HUDEP-2 (cell line): ENCODE data around the gene UMAD1.
"Not testable (repeated sequence)": the region's sequence is repeated elsewhere in the genome, so short reads cannot be mapped to it uniquely, and the experiment has no call there.

Source experiments
- DNase-seq, 76 experiments: peaks; one replicate each; lab custom pipeline; 2025; ENCODE audit not compliant: unreplicated experiment in 76 of 76; lab: John Stamatoyannopoulos, UW

UMAD1 gene

DNA sequence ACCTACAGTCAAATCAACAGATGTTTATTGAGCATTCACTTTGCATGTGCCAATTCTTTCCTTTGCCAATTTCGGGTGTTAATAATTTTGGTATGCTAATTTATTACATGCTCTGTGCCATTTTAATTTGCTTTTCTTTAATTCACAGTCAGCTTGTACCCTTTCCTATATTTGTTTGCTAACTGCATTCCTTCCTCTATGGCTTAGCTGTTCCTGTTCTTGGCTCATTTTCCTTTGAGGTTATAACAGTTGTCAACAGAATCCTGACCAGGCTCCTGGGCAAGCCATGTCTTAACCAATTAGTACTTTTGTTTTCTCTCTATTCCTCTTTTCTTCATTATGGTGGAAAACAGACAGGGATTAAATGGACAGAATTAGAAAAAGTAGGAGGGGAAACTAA lies 151.5 kb downstream of the UMAD1 start:
- no peak for DNase-seq

DNA sequence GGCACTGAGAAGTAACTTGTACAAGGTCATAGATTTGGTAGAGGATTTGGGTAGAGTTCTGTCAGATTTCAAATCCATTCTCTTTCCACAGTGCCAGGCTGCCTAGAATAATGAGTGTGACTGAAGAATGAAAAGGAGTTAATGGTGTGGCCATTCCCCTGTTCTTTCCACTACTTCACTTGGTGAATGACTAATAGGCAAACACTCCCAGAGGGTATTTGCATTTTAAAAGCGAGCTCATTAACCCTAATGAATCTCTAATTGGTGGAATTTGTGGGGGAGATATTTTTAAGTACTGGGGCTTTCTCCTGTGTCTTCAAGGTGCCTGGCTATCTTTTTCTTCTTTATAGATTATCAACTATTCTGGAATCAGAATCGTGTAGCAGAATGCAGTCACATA lies 152.7 kb downstream of the UMAD1 start:
- DNase-seq: no peak

DNA sequence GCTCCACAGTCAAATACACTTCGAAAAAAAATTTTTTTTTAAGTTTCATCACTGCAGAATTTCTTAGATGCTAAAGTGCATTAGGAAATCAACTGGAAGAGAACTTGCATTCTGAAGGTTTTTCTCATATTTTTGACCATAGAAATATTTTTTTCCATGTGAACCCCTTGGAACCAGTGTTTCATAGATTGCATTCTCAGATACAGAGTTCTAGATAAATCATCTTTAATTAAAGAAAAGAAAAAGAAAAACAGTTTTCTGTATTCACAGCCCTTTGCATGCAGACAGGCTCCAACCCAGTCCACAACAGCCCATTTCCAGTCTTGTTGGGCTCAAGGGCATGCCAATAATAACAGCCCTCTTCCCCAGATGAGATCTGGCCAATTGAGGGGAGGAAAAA lies 153.4 kb downstream of the UMAD1 start:
- no peak for DNase-seq

DNA sequence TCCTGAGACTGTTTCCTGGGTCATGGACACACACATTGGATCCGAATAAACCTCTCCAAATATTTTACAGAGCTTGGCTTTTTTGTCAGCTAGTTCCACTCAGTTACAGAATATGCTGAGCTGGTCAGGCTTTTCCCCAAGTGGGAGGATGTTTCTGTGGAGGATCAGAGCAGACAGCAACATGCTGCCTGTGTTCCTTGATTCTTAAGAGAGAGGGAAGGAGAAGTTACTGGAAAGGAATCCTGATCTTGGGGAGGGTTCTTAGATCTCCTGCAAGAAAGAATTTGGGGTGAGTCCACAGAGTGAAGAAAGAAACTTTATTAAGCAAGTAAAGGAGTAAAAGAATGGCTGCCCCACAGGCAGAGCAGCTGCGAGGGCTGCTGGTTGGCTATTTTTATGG lies 154.7 kb downstream of the UMAD1 start:
- DNase-seq: no peak

DNA sequence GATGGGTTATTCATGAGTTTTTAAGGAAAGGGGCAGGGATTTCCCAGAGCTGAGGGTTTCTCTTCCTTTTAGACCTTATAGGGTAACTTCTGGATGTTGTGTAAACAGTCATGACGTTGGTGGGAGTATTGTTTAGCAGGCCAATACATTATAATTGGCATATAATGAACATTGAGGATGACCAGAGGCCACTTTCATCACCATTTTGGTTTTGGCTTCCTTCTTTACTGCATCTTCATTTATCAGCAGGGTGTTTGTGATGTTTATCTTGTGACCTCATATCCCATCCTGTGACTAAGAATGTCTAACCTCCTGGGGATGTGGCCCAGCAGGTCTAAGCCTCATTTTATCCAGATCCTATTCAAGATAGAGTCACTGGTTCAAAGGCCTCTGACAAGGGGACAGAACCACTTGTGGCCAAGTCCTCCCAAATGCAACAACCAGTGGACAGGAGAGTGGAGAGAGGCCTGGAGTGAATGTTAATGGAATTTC lies 155.1 kb downstream of the UMAD1 start:
- DNase-seq: no peak

DNA sequence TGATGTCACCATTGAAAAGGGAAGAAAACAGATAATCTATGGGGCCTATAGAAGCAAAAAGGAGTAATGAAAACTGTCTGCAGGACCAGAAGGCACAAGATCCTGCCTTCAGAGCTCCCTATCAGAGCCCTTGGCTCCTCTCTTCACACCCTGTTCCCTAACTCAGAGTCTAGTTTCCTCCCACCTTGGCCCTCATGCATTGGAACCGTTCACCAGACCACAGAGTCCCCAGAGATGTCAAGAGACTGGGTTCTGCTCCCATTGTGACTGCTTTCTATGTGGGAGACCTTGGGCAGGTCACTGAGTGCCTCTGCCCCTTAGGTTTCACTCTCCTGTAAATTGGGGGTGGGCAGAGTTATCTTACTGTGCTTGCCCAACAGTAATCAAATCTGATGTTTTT lies 158.0 kb downstream of the UMAD1 start:
- peak in 1 of 76 experiments; percentile 13 for DNase-seq

DNA sequence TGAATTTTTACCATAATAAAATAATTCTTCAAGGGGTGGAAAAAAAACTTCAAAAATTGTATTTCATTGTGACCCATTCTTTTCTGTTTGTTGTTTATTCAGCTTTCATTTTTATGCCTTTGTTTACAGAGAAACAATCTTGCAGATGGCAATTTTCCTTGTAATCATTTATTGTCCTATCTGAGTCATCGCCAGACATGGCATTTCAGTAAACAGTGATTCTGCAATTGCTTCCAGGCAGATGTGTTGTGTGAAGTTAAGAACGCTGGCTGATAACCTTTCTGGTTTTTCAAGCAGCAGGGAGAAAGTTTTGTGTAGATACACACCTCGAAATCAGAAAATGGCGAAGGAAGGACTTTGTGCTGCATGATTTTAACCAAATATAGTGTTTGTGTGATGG lies 158.6 kb downstream of the UMAD1 start:
- no peak for DNase-seq

DNA sequence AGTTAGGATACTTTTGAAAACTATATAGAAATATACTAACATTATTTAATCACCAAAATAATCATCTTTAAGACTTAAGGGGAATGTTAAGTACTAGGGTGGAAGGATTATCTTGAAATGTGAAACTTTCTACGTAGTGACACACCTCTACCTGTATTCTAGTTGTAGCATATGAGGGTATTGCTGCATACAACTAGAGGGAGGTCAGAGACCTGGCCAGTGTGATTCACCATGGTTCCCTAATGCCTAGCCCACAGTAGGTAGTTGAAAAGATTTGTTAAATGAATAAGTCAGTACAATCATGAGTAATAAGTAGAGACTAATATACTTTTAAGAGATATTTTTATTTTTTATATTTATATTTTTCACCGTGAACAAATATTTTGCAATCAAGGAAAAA lies 162.0 kb downstream of the UMAD1 start:
- no peak for DNase-seq

DNA sequence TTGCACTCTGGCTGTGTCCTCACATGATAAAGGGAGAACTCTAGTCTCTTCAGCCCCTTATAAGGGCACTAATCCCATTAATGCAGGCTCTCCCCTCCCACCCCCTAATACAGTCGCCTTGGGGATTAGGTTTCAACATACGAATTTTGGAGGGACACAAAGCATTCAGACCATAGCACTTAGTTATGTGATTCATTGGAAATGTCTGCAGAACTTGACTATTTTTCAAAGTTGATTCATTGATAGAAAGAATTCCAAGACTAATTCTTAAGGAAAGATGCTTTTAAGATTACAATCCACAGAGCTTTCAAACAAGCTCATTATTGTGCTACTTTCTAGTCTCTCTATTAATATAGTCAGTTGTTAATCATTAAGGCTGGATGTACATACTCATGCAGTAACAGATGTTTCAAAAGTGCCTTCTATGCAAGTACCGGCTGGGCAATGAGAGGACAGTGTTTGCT lies 163.2 kb downstream of the UMAD1 start:
- no peak for DNase-seq

DNA sequence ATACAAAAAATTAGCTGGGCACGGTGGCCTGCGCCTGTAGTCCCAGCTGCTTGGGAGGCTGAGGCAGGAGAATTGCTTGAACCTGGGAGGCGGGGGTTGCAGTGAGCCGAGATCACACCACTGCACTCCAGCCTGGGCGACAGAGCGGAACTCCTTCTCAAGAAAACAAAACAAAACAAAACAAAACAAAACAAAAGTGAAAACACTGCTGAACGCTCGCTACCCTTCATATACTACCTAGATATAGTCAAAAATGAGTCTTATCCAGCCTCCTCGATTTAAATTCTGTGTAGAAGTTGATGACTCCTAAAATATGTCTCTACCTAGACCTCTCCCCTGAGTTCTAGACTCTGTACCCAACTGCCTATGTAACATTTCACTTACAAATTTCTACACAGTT lies 164.3 kb downstream of the UMAD1 start:
- DNase-seq: not testable (repeated sequence)

DNA sequence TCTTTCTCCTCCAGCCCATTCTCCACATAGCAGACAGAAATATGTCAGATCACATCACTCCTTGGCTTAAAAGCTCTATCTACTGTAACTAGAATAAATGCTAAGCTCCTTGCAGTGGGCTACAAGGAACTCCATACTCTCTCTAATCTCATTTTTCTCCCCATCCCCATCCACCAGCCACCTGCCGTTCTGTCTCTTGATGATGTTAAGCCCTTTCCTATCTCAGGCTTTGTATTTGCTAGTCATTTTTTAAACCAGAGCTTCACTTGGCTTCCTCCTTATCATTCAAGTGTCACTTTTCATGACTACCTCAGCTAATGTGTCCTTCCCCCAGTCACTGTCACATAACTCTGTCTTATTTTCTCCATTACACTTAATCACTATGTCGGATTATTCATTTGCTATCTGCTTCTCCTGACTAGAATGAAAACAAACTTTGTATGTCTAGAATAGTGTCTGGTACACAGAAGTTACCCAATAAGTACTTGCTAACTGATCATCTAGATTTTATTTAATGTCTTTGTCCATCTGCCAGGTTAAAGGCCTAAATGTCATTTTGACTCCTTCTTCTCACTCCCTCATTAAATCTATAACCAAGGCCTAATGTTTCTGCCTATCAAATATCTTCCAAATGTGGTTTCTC lies 165.1 kb downstream of the UMAD1 start:
- no peak for DNase-seq

DNA sequence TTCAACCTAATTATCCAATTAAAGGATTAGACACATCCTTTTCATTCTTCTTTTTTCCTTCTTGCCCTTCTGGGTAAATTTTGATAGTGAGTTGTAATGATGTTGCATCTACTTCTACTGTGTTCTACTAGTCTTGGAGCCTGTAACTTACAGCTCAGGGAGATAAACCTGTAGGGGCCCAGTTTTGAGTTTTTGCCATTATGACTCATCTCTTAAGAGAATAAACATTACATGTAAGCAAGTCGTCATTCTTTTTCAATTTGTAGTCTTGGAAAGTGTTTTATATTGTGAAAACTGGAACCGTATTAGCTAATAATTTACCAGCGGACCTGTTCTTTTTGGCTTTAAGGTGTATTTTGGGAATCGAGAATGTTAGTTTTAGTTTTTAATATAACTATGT lies 167.6 kb downstream of the UMAD1 start:
- DNase-seq: peak in 11 of 76 experiments; percentile 1 to 34 (median 17)

DNA sequence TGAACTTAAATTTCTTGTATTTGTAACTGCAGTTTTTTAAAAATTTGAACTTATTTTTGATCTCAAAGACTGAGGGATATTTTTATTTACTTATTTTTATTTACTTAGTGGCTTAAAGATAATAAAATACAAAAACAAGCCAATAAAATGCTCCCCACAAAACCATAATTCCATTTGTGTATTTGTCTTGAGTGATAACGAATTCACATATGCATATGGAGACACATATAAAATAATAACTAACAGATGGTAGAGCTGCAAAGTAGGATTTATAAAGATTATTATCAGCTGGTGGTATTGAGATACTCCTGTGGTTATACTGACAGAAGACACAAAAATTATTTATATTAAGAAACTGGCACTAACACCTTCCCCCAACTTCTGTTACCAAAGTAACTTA lies 168.1 kb downstream of the UMAD1 start:
- no peak for DNase-seq

DNA sequence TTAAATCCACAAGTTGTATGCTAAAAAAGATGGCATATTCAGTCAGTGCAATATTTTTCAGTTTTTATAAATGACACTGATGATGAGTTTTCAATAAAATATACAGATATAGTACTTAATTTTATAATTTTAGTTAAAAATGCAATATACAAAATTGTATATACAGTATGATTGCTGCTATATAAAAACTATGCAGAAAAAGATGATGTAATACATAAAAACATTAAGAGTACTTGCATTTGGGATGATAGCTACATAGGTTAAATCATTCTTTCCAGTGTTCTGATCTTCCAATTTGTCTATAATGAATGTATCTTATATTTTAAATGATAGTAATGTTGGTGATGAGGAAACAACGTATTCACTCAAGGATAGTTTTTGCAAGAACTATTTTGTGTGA lies 169.8 kb downstream of the UMAD1 start:
- DNase-seq: no peak

DNA sequence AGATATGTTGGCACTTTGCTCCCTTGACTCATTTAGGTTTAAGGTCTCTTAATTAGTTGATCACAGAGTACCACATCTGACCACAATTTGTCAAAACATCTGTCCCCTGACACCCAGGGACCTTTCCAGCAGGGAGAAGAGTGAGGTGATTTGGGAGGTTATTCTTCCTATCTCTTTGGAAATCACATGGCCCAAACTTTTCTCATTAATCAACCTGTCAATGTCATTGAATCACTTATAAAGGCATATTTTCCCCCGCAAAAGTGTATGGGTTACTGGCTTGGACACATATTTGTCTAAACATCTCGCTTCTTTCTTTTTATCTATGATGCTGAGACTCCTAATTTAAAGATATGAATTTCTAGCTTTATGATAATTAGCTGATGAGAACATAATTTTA lies 170.3 kb downstream of the UMAD1 start:
- DNase-seq: no peak

DNA sequence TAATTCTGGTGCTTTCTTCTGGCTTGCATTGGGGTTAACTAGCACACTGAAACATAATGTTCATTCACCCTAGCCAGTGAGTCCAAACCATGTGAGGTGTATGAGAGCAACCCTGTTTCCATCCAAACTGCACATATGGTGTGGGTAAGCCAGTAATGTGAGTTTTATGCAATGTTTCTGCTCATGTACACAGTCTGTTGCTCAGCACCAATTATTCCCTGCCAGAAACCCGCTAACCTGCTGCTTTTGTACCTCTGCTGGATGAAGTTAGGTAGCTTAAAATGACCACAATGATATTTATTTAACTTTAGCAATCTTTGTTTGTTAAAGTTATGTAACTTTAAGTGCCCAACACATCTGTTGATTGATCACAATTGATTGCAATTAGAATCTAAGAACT lies 171.6 kb downstream of the UMAD1 start:
- no peak for DNase-seq

DNA sequence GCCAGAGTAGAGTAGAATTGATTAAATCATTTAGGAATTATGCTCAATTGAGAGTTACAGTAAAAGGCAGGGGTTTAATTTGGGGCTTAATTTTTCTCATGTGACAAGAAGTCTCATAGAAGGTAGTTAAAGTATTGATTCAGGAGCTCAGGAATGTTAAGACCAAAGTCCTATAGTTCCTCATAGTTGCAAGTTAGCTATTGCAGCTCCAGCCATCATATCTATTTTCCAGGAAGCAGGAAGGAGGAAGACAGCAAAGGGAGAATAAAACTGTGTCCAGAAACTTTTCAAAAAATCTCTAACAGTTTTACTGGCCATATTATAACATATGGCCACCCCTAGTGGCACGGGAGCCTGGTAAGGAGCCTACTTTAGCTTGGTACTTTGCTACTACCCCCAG lies 174.8 kb downstream of the UMAD1 start:
- no peak for DNase-seq

DNA sequence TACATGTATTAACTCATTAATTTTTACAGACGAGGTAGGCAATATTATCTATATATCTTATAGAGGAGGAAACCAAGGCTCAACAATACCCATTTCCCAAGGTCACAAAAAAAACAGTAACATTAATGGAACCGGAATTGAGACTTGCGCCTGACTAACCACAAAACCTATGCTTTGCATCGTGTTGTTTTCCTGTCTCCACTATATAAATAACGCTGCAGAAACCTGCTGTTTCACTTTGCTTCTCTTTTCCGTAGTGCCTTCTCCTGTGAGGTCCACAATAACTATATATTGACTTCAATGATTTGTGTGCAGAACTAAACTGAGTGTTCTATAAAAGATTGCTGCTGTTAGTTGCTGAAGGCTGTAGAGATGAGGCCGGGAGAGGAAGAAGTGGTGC lies 175.5 kb downstream of the UMAD1 start:
- no peak for DNase-seq

DNA sequence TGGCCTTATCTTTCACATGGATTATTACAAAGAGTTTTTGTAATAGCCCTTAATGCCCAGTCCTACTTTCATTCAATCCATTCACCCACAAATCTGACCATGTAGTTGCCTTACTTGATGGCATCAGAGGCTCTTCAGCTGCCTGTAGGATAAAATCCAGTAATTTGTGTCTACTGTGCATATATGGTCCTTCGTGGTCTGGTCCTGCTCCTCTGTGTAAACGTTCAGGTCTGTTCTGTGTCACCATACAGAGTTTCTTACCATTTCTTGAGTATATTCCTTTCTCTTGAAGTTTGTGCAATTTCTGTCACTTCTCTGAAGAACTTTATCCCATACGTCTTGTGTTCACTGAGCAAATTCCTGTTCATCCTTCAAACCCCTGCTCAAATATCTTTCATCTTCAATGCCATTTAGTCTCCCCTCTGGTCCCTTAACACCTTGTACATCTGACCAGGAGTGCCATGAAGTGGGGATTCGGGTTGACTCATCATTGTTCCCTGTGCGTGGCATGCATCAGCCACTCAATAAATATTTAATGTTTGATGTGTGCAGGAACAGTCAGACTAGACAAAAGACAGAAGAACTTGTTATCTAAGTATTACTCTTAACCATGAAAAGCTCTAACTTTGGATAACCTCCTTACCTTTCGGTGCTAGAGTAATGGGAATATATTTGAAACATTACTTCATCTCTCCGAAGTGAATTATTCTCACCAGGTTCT lies 176.4 kb downstream of the UMAD1 start:
- DNase-seq: no peak

DNA sequence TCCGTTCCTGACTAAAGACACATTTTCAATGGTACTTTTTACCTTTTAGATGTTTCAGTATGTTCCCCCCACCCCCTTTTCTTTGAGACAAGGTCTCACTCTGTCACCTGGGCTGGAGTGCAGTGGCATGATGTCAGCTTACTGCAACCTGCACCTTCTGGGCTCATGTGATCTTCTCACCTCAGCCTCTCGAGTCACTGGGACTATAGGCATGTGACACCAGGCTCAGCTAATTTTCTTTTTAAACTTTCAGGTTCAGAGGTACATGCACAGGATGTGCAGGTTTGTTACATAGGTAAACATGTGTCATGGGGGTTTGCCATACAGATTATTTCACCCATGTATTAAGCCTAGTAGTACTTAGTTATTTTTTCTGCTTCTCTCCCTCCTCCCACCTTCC lies 177.2 kb downstream of the UMAD1 start:
- DNase-seq: no peak

DNA sequence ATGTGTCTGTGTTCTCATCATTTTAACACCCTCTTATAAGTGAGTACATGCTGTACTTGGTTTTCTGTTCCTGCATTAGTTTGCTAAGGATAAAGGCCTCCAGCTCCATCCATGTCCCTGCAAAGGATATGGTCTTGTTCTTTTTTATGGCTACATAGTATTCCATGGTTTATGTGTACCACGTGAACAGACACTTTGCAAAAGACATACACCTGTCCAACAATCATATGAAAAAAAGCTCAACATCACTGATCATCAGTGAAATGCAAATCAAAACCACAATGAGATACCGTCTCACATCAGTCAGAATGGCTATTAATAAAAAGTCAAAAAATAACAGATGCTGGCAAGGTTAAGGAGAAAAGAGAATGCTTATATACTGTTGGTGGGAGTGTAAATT lies 177.6 kb downstream of the UMAD1 start:
- not testable (repeated sequence) for DNase-seq
